Measurements from ENCODE around the gene ZNRF1. TPM values are rescaled to one million over a fixed set of nuclear protein-coding genes. Genes with fewer than 3 reads are reported as not detected.

ZNRF1 gene
- total RNA-seq, 1 experiment from 2014 or later: 55.1 TPM

DNA sequence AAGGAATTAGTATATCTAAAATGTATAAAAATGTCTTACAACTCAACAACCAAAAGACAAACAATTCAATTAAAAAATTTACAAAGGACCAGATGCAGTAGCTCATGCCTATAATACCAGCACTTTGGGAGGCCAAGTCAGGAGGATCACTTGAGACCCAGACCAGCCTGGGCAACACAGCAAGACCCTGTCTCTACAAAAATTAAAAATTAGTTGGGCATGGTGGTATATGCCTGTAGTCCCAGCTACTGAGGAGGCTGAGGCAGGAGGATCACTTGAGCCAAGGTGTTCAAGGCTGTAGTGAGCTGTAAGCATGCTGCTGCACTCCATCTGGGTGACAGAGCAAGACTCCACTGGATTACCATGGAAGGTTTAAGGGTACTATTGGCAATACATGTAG is 33.8 kb downstream of the ZNRF1 start:
- BruUV-seq (replicated peaks): no TSS peak
- TF ChIP-seq, protein P1, sequence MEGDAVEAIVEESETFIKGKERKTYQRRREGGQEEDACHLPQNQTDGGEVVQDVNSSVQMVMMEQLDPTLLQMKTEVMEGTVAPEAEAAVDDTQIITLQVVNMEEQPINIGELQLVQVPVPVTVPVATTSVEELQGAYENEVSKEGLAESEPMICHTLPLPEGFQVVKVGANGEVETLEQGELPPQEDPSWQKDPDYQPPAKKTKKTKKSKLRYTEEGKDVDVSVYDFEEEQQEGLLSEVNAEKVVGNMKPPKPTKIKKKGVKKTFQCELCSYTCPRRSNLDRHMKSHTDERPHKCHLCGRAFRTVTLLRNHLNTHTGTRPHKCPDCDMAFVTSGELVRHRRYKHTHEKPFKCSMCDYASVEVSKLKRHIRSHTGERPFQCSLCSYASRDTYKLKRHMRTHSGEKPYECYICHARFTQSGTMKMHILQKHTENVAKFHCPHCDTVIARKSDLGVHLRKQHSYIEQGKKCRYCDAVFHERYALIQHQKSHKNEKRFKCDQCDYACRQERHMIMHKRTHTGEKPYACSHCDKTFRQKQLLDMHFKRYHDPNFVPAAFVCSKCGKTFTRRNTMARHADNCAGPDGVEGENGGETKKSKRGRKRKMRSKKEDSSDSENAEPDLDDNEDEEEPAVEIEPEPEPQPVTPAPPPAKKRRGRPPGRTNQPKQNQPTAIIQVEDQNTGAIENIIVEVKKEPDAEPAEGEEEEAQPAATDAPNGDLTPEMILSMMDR (conservative IDR thresholded peaks at IDR 0.05; ENCODE audit: low read depth, low read length): no peak
- TF ChIP-seq EZH2 (IDR thresholded peaks at IDR 0.05; ENCODE audit: borderline replicate concordance, low read depth, low read length, poor library complexity, severe bottlenecking): no peak
- H3K4me3 ChIP-seq (ENCODE audit: low read depth, low read length, poor library complexity, severe bottlenecking): no peak overlapping the region
- CTCF ChIA-PET: interaction anchor here (0.6 kb wide), 1 partner anchor 34 kb away, joined by 3 read pairs; no protein-coding TSS in a partner anchor
- POLR2A ChIA-PET (ENCODE audit: low non-redundant PET): no interaction called here
- H3K9me3 ChIP-seq (ENCODE audit: low read depth, low read length, poor library complexity, severe bottlenecking): peaks cover 5% of the 10 kb centered on the region
- no peaks in the 10 kb centered on the region for H3K27me3 ChIP-seq (replicated peaks; ENCODE audit: insufficient read depth, low read depth, low read length, poor library complexity)
- intact Hi-C loops (cut with micrococcal nuclease; ENCODE audit: unreplicated experiment): no loop called here
- no peaks in the 10 kb centered on the region for H3K36me3 ChIP-seq (ENCODE audit: insufficient read depth, low read length, poor library complexity, severe bottlenecking)
- DNase-seq (ENCODE audit: low spot score): no peak
- no peak overlapping the region for H3K27ac ChIP-seq (ENCODE audit: low read depth, low read length, poor library complexity, severe bottlenecking)
- H3K4me1 ChIP-seq (ENCODE audit: insufficient read depth, low read length, poor library complexity, severe bottlenecking): peaks cover 3% of the 10 kb centered on the region

- ChIA-PET CTCF (no interaction called here), POLR2A (ENCODE audit: low non-redundant PET) (no interaction called here)
- Histone ChIP-seq H3K9me3 (ENCODE audit: low read depth, low read length, poor library complexity, severe bottlenecking) (peaks cover 11% of the 10 kb centered on the region), H3K4me3 (ENCODE audit: low read depth, low read length, poor library complexity, severe bottlenecking) (no peak overlapping the region), H3K27me3 (replicated peaks; ENCODE audit: insufficient read depth, low read depth, low read length, poor library complexity) (no peaks in the 10 kb centered on the region), H3K27ac (ENCODE audit: low read depth, low read length, poor library complexity, severe bottlenecking) (no peak overlapping the region), H3K36me3 (ENCODE audit: insufficient read depth, low read length, poor library complexity, severe bottlenecking) (no peaks in the 10 kb centered on the region), H3K4me1 (ENCODE audit: insufficient read depth, low read length, poor library complexity, severe bottlenecking) (no peaks in the 10 kb centered on the region)
- no TSS peak for BruUV-seq (replicated peaks)
- TF ChIP-seq, protein P1 (conservative IDR thresholded peaks at IDR 0.05; ENCODE audit: low read depth, low read length): no peak
- no peak for TF ChIP-seq EZH2 (IDR thresholded peaks at IDR 0.05; ENCODE audit: borderline replicate concordance, low read depth, low read length, poor library complexity, severe bottlenecking)
- intact Hi-C loops (cut with micrococcal nuclease; ENCODE audit: unreplicated experiment): no loop called here
- no peak for DNase-seq (ENCODE audit: low spot score)
Measured at GRCh38 chr16:75035410-75035968, 36.7 kb downstream of the ZNRF1 start.

DNA sequence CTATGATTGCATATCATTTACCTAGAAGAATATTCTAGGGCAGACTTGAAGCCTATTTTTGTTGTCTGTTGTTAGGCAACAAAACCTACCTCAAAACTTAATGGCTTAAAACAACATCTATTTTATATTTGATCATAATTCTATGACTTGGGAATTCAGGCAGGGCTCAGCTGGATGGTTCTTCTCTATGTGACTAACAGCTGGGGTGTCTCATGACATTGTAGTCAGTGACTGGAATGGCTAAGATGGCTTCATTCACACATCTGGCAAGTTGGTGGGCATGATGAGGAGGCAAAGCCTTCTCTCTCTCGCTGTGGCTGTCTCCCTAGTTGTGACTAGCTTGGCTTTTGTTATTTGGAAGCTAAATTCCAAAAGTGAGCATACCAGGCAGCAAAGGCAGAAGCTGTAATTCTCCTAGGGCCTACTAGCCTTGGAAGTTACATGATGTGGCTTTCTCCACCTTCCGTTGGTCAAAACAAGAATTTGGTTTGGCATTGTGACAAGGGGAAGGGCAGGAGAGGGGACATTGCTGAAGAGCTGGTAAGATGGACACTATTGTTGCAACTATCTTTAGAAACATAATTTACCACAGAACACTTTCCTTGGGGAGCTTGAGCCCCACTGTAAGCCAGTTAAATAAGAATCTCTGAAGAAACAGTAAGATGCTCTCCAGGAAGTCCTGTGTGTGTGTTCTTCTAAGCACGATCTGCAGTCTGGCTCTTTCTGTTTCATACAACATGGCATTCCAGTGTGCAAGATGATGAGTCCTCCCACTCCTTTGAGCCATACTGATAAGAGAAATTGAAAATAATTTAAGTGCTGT is 39.4 kb downstream of the ZNRF1 start:
- DNase-seq (ENCODE audit: low spot score): no peak
- POLR2A ChIA-PET (ENCODE audit: low non-redundant PET): no interaction called here
- CTCF ChIA-PET: no interaction called here
- Histone ChIP-seq H3K36me3 (ENCODE audit: insufficient read depth, low read length, poor library complexity, severe bottlenecking) (no peaks in the 10 kb centered on the region), H3K4me3 (ENCODE audit: low read depth, low read length, poor library complexity, severe bottlenecking) (no peak overlapping the region), H3K9me3 (ENCODE audit: low read depth, low read length, poor library complexity, severe bottlenecking) (peaks cover 11% of the 10 kb centered on the region), H3K4me1 (ENCODE audit: insufficient read depth, low read length, poor library complexity, severe bottlenecking) (no peaks in the 10 kb centered on the region), H3K27ac (ENCODE audit: low read depth, low read length, poor library complexity, severe bottlenecking) (no peak overlapping the region), H3K27me3 (replicated peaks; ENCODE audit: insufficient read depth, low read depth, low read length, poor library complexity) (no peaks in the 10 kb centered on the region)
- TF ChIP-seq EZH2 (IDR thresholded peaks at IDR 0.05; ENCODE audit: borderline replicate concordance, low read depth, low read length, poor library complexity, severe bottlenecking): no peak
- TF ChIP-seq, protein P1 (conservative IDR thresholded peaks at IDR 0.05; ENCODE audit: low read depth, low read length): no peak
- intact Hi-C loops (cut with micrococcal nuclease; ENCODE audit: unreplicated experiment): no loop called here
- BruUV-seq (replicated peaks): no TSS peak
